SU-DHL-6 (cell line): ENCODE results near the gene TMEM229B.

Experiments used
- CTCF ChIP-seq: fragments of 200-600 bp; sonication (generic); IDR thresholded peaks from one replicate; pipeline ENCODE4 v1.5.1; 2017; ENCODE audit warnings: antibody characterized with exemption, mild to moderate bottlenecking, low read length, moderate library complexity; ENCODE audit not compliant: insufficient read depth, poor library complexity, severe bottlenecking
- EZH2phosphoT487 ChIP-seq: fragments of 200-600 bp; sonication (generic), shearing (Covaris generic); conservative IDR thresholded peaks from 2 replicates; pipeline ENCODE4 v1.6.1; 2018; ENCODE audit warnings: mild to moderate bottlenecking, antibody characterized with exemption, low read length, moderate library complexity, mixed read lengths

DNA sequence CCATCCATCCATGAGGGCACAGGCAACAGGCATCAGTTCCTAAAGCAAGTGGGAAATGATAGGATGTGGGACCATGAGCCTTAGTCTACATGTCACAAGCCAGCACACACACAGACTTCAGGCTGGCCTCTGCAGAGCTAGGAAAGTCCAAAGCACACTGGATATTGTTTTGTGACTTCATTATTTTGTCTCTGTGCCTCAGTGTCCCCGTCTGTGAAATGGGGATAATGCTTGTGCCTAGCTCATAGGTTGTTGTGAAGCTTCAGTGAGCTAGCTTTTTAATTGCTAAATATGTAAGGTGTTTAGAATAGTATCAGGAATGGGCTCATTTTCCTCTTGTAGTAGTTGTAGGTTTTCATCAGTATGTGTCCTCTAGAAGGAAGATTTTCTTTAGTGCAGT is 49.6 kb downstream of the TMEM229B start:
- TF ChIP-seq CTCF = no peak
- no peak for TF ChIP-seq EZH2phosphoT487
